Measurements from ENCODE around the gene AGAP1.

- TF ChIP-seq CTCF (IDR thresholded peaks at IDR 0.05; ENCODE audit: low read depth, low read length, missing input control): no peak
- TF ChIP-seq, protein P1, sequence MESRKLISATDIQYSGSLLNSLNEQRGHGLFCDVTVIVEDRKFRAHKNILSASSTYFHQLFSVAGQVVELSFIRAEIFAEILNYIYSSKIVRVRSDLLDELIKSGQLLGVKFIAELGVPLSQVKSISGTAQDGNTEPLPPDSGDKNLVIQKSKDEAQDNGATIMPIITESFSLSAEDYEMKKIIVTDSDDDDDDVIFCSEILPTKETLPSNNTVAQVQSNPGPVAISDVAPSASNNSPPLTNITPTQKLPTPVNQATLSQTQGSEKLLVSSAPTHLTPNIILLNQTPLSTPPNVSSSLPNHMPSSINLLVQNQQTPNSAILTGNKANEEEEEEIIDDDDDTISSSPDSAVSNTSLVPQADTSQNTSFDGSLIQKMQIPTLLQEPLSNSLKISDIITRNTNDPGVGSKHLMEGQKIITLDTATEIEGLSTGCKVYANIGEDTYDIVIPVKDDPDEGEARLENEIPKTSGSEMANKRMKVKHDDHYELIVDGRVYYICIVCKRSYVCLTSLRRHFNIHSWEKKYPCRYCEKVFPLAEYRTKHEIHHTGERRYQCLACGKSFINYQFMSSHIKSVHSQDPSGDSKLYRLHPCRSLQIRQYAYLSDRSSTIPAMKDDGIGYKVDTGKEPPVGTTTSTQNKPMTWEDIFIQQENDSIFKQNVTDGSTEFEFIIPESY (IDR thresholded peaks at IDR 0.05): no peak
Observed at GRCh38 chr2:235493775-235494715, at the start of gene AGAP1.

Measured in liver (tissue), 2 donors.